HTERT RPE-1 (cell line): ENCODE data around the gene MS4A15.

Source experiments
- in situ Hi-C: fragments of 300-500 bp; cut with MboI; formaldehyde crosslinking; loops from 4 replicates; pipeline ENCODE4 v1.14.3; 2020; ENCODE audit warnings: low sequenced_read_pairs

The MS4A15 gene

GRCh38 chr11:60776167-60776566 is 19.5 kb downstream of the MS4A15 start:
- in situ Hi-C loops = no loop called here

GRCh38 chr11:60777106-60777505 is 20.4 kb downstream of the MS4A15 start:
- in situ Hi-C loops = no loop called here

- in situ Hi-C loops = no loop called here
Observed at GRCh38 chr11:60777572-60777971, 20.9 kb downstream of the MS4A15 start.

- in situ Hi-C loops = no loop called here
Observed at GRCh38 chr11:60780065-60780464, 23.4 kb downstream of the MS4A15 start.

GRCh38 chr11:60780774-60781173 is 24.1 kb downstream of the MS4A15 start:
- in situ Hi-C loops = no loop called here

GRCh38 chr11:60781286-60781980 is 24.8 kb downstream of the MS4A15 start:
- in situ Hi-C loops = no loop called here

- in situ Hi-C loops = no loop called here
Observed at GRCh38 chr11:60781981-60782316, 25.3 kb downstream of the MS4A15 start.

GRCh38 chr11:60782393-60783140 is 25.9 kb downstream of the MS4A15 start:
- in situ Hi-C loops = no loop called here

GRCh38 chr11:60783141-60783484 is 26.4 kb downstream of the MS4A15 start:
- in situ Hi-C loops = no loop called here

GRCh38 chr11:60783911-60784310 is 27.2 kb downstream of the MS4A15 start:
- in situ Hi-C loops = no loop called here

- in situ Hi-C loops = no loop called here
Observed at GRCh38 chr11:60785136-60785535, 28.5 kb downstream of the MS4A15 start, which contains the start of gene MS4A10. Gene MS4A10, plus strand, starts transcription at chr11:60785333. Its CDS starts 5,003 bp downstream, at chr11:60790336.

- in situ Hi-C loops = no loop called here
Observed at GRCh38 chr11:60785806-60786361, 29.2 kb downstream of the MS4A15 start.

GRCh38 chr11:60786811-60787567 is 30.3 kb downstream of the MS4A15 start:
- in situ Hi-C loops = no loop called here

GRCh38 chr11:60788401-60789125 is 31.9 kb downstream of the MS4A15 start:
- in situ Hi-C loops = no loop called here

GRCh38 chr11:60790726-60791125 is 34.1 kb downstream of the MS4A15 start:
- in situ Hi-C loops = no loop called here

- in situ Hi-C loops = no loop called here
Observed at GRCh38 chr11:60791153-60791933, 34.7 kb downstream of the MS4A15 start.

GRCh38 chr11:60792521-60792920 is 35.9 kb downstream of the MS4A15 start:
- in situ Hi-C loops = no loop called here

GRCh38 chr11:60795291-60795690 is 38.6 kb downstream of the MS4A15 start:
- in situ Hi-C loops = no loop called here

GRCh38 chr11:60797846-60798630 is 41.4 kb downstream of the MS4A15 start:
- in situ Hi-C loops = no loop called here
